Mammary epithelial cell (primary cell): ENCODE measurements around the gene HNRNPU.

Source experiments
- EZH2 ChIP-seq: IDR thresholded peaks from 2 replicates; pipeline ENCODE4 v1.6.1; 2012; ENCODE audit warnings: low read length, inconsistent platforms, borderline replicate concordance
- TF ChIP-seq, protein P1 (sequence below), 2 donors: IDR thresholded peaks in 1 of 2; conservative IDR thresholded peaks in 1 of 2; 2 replicates each; pipeline ENCODE4 v1.5.1; 2011 to 2012; ENCODE audit warnings: inconsistent platforms in 2 of 2, low read length in 2 of 2, mild to moderate bottlenecking in 2 of 2, control low read depth in 1 of 2, low read depth in 1 of 2; ENCODE audit not compliant: insufficient read depth in 1 of 2; ENCODE audit errors: extremely low read depth in 1 of 2

- TF ChIP-seq, protein P1, sequence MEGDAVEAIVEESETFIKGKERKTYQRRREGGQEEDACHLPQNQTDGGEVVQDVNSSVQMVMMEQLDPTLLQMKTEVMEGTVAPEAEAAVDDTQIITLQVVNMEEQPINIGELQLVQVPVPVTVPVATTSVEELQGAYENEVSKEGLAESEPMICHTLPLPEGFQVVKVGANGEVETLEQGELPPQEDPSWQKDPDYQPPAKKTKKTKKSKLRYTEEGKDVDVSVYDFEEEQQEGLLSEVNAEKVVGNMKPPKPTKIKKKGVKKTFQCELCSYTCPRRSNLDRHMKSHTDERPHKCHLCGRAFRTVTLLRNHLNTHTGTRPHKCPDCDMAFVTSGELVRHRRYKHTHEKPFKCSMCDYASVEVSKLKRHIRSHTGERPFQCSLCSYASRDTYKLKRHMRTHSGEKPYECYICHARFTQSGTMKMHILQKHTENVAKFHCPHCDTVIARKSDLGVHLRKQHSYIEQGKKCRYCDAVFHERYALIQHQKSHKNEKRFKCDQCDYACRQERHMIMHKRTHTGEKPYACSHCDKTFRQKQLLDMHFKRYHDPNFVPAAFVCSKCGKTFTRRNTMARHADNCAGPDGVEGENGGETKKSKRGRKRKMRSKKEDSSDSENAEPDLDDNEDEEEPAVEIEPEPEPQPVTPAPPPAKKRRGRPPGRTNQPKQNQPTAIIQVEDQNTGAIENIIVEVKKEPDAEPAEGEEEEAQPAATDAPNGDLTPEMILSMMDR (conservative IDR thresholded peaks at IDR 0.05 in 1 of 2, IDR thresholded peaks at IDR 0.05 in 1 of 2; ENCODE audit: extremely low read depth in 1 of 2, insufficient read depth in 1 of 2, low read depth in 1 of 2, low read length in 2 of 2), result no peak
- no peak for TF ChIP-seq EZH2
These were observed 19.9 kb downstream of the HNRNPU start for GRCh38 chr1:244844155-244845121.
